Measurements from ENCODE around the gene ZNF487. TPM values are rescaled to one million over a fixed set of nuclear protein-coding genes. Genes with fewer than 3 reads are reported as not detected.

ZNF487 gene
- total RNA-seq, 6 donors from 2014 or later = 4.5 to 25.0 (median 11.0) TPM

GRCh38 chr10:43407576-43408330, 29.2 kb upstream of the ZNF487 start:
- H3K27ac ChIP-seq = peak overlapping the region; percentile 98 to 100 (median 98)
- ATAC-seq (ENCODE audit: low FRiP score in 2 of 2) (peak; percentile 84 to 87), DNase-seq (peak; percentile 94 to 96)
- TF ChIP-seq EP300 (IDR thresholded peaks at IDR 0.05) = peak in 2 of 4 donors; percentile 1 to 80
- TF ChIP-seq POLR2A (IDR thresholded peaks at IDR 0.05) = peak; percentile 49 to 86 (median 77)
- TF ChIP-seq CTCF (IDR thresholded peaks at IDR 0.05) = peak in 5 of 6 experiments; percentile 25 to 70 (median 40)
- TF ChIP-seq POLR2AphosphoS5 (IDR thresholded peaks at IDR 0.05) = peak; percentile 94 to 97
- WGBS, 2 donors = 0% methylated on average over 40 to 54 of the region's 56 CpGs
- H3K4me3 ChIP-seq = peak overlapping the region; percentile 57 to 83 (median 67)
- peaks cover 37 to 50% (median 39%) of the 10 kb centered on the region in 4 donors for H3K4me1 ChIP-seq
- no peaks in the 10 kb centered on the region for H3K27me3 ChIP-seq
- H3K36me3 ChIP-seq = peaks cover 0 to 11% (median 2%) of the 10 kb centered on the region in 4 donors
- no peaks in the 10 kb centered on the region for H3K9me3 ChIP-seq

- Histone ChIP-seq H3K27ac (peak overlapping the region; percentile 98 to 100 (median 98)), H3K9me3 (no peaks in the 10 kb centered on the region), H3K27me3 (no peaks in the 10 kb centered on the region), H3K4me1 (peaks cover 32 to 44% (median 34%) of the 10 kb centered on the region in 4 donors), H3K4me3 (peak overlapping the region; percentile 57 to 83 (median 67)), H3K36me3 (peaks cover 0 to 5% (median 2%) of the 10 kb centered on the region in 4 donors)
- 1 to 2% methylated on average over 12 to 25 of the region's 31 CpGs for WGBS, 2 donors
- no peak for DNase-seq
- TF ChIP-seq POLR2AphosphoS5 (IDR thresholded peaks at IDR 0.05) (no peak), POLR2A (IDR thresholded peaks at IDR 0.05) (no peak), CTCF (IDR thresholded peaks at IDR 0.05) (no peak)
- no peak for ATAC-seq (ENCODE audit: low FRiP score in 2 of 2)
Observed at GRCh38 chr10:43408331-43408709, 28.6 kb upstream of the ZNF487 start.

- peak within 1 kb of the TSS; percentile 57 to 83 (median 67) for H3K4me3 ChIP-seq
- no peaks in the 10 kb centered on the region for H3K27me3 ChIP-seq
- peaks cover 27 to 39% (median 29%) of the 10 kb centered on the region in 4 donors for H3K4me1 ChIP-seq
- no peaks in the 10 kb centered on the region for H3K36me3 ChIP-seq
- TF ChIP-seq POLR2A (IDR thresholded peaks at IDR 0.05) = peak; percentile 73 to 99 (median 90)
- TF ChIP-seq POLR2AphosphoS5 (IDR thresholded peaks at IDR 0.05) = peak; percentile 95 to 99
- TF ChIP-seq EP300 (IDR thresholded peaks at IDR 0.05) = peak in 1 of 4 donors; percentile 69
- TF ChIP-seq CTCF (IDR thresholded peaks at IDR 0.05) = peak in 2 of 6 experiments; percentile 23 to 34
- H3K9me3 ChIP-seq = no peaks in the 10 kb centered on the region
- ATAC-seq (ENCODE audit: low FRiP score in 2 of 2) (peak; percentile 93 to 96), DNase-seq (peak; percentile 96 to 99)
- H3K27ac ChIP-seq = peak within 1 kb of the TSS; percentile 98 to 100 (median 98)
- WGBS, 2 donors = 0% methylated on average over 14 to 28 of the region's 68 CpGs
Observed at GRCh38 chr10:43408710-43409384, 28.1 kb upstream of the ZNF487 start, which contains the start of gene HNRNPF. TSS of gene HNRNPF (minus strand) at chr10:43409186. CDS start at chr10:43387884, 21,302 bp downstream.

DNA sequence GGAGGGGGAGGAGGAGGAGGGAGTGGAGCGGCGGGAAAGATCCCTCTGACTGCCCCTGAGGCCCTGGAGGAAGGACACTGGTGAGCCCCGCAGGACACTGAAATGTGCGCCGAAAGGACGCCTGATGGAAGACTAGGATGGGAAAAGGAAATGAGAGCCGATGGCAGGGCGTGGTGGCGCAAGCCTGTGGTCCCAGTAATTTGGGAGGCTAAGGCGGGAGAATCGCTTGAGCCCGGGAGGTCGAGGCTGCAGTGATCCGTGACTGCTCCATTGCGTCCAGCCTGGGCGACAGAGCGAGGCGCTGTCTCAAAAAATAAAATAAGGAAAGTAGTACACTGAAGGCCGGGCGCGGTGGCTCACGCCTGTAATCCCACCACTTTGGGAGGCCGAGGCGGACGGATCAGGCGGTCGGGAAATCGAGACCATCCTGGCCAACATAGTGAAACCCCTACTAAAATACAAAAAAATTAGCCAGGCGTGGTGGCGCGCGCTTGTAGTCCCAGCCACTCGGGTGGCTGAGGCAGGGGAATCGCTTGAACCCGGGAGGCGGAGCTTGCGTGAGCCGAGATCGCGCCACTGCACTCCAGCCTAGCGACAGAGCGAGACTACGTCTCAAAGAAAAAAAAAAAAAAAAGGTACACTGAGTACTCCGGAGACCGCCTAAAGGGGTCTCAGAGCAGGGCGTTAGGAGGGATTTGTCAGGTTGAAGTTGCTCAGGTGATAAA, 27.4 kb upstream of the ZNF487 start:
- no peaks in the 10 kb centered on the region for H3K27me3 ChIP-seq
- no peaks in the 10 kb centered on the region for H3K36me3 ChIP-seq
- TF ChIP-seq POLR2A (IDR thresholded peaks at IDR 0.05) = peak in 2 of 4 donors; percentile 9 to 46
- no peak for TF ChIP-seq CTCF (IDR thresholded peaks at IDR 0.05)
- ATAC-seq (ENCODE audit: low FRiP score in 2 of 2) = peak; percentile 13 to 32
- H3K4me1 ChIP-seq = peaks cover 21 to 32% (median 22%) of the 10 kb centered on the region in 4 donors
- DNase-seq = peak; percentile 73 to 88
- 15 to 17% methylated on average over 43 to 46 of the region's 46 CpGs for WGBS, 2 donors
- H3K27ac ChIP-seq = peak overlapping the region; percentile 98 to 100 (median 98)
- no peaks in the 10 kb centered on the region for H3K9me3 ChIP-seq
- peak overlapping the region; percentile 57 to 71 (median 62) for H3K4me3 ChIP-seq

Measured in upper lobe of left lung (tissue), 6 donors.